Measurements from ENCODE around the gene RSPH1. TPM values are rescaled to one million over a fixed set of nuclear protein-coding genes. Genes with fewer than 3 reads are reported as not detected.
A peak's percentile ranks its signal among the peaks of the same experiment; 100 is the strongest.

Gene RSPH1
- total and polyA plus RNA-seq, 2 of the 4 experiments (the other 2 are of a cell fraction), result not detected

- TF ChIP-seq, protein P1, sequence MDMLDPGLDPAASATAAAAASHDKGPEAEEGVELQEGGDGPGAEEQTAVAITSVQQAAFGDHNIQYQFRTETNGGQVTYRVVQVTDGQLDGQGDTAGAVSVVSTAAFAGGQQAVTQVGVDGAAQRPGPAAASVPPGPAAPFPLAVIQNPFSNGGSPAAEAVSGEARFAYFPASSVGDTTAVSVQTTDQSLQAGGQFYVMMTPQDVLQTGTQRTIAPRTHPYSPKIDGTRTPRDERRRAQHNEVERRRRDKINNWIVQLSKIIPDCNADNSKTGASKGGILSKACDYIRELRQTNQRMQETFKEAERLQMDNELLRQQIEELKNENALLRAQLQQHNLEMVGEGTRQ (IDR thresholded peaks at IDR 0.05; ENCODE audit: low read depth, low read length), result no peak
These were observed 57.5 kb downstream of the RSPH1 start (continued) for GRCh38 chr21:42438316-42439205.

DNA sequence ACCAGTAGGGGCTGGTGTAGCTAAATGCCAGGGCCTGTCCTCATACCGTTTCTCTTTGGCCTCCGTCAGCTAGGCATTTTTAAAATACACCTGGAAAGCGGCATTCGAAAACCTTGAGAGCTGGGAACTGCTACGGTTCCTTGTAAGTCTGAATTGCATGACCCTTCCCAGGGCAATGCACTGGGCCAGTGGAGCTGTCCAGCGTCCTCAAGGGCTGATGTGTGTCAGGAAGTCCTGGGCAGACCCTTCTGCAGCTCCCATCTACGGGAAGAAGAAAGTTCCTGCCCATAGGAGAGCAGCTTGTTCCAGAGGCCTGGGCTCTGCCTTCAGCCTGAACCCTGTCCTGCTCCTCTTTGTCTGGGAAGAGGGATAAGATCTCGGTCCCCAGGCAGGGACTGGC lies 58.2 kb downstream of the RSPH1 start:
- H2AK5ac ChIP-seq (ENCODE audit: low read depth, low read length), result no peak overlapping the region
- no peaks in the 10 kb centered on the region for H3K9me1 ChIP-seq (ENCODE audit: insufficient read depth, low read length)
- H2AFZ ChIP-seq (replicated peaks; ENCODE audit: low read length, poor library complexity), result no peak overlapping the region
- no peak overlapping the region for H2BK15ac ChIP-seq (ENCODE audit: low read depth, low read length)
- H4K20me1 ChIP-seq (ENCODE audit: insufficient read depth, low read length), result no peaks in the 10 kb centered on the region
- H3K4me1 ChIP-seq (ENCODE audit: control insufficient read depth, insufficient read depth, low read length), result no peaks in the 10 kb centered on the region
- in situ Hi-C loops (cut with MboI; ENCODE audit: low sequenced_read_pairs) (no loop called here), intact Hi-C loops (cut with micrococcal nuclease) (no loop called here), dilution Hi-C loops (cut with HindIII; ENCODE audit: low sequenced_read_pairs, unreplicated experiment) (no loop called here)
- H2AK9ac ChIP-seq (replicated peaks; ENCODE audit: low read depth, low read length, poor library complexity), result no peak overlapping the region
- no peak overlapping the region for H3K4me2 ChIP-seq (ENCODE audit: low read depth, low read length)
- ATAC-seq (ENCODE audit: low read depth) (peak; percentile 37; the same call in 1 of the 2 replicates), DNase-seq (peak; percentile 2)
- H4K5ac ChIP-seq (ENCODE audit: low read depth, low read length), result no peak overlapping the region
- no peak overlapping the region for H3K9ac ChIP-seq (ENCODE audit: low read depth, low read length)
- H4K91ac ChIP-seq (ENCODE audit: insufficient read depth, low read depth, low read length), result no peak overlapping the region
- H3K4me3 ChIP-seq (ENCODE audit: insufficient read depth, low read depth, low read length), result no peak overlapping the region
- no TSS peak for BruUV-seq (replicated peaks)
- no peak overlapping the region for H3K18ac ChIP-seq (ENCODE audit: low read depth, low read length)
- H2BK120ac ChIP-seq (ENCODE audit: low read depth, low read length), result no peak overlapping the region
- no peak overlapping the region for H3K4ac ChIP-seq (ENCODE audit: low read depth, low read length)
- H4K8ac ChIP-seq (ENCODE audit: low read depth in 2 of 2, low read length in 2 of 2), result no peak overlapping the region
- H3K27me3 ChIP-seq (ENCODE audit: control insufficient read depth, insufficient read depth, low read length), result no peaks in the 10 kb centered on the region; the same call in 1 of the 2 replicates
- no peaks in the 10 kb centered on the region; the same call in 1 of the 2 replicates for H3K9me3 ChIP-seq (ENCODE audit: control insufficient read depth, insufficient read depth, low read length)
- H2BK20ac ChIP-seq (ENCODE audit: low read depth, low read length), result no peak overlapping the region
- H3K27ac ChIP-seq (ENCODE audit: insufficient read depth, low read length), result no peak overlapping the region
- H3K79me1 ChIP-seq (ENCODE audit: low read depth in 1 of 2, low read length in 2 of 2), result no peaks in the 10 kb centered on the region
- H2BK5ac ChIP-seq (ENCODE audit: low read depth, low read length, poor library complexity, severe bottlenecking), result no peak overlapping the region
- no peak overlapping the region for H3K56ac ChIP-seq (ENCODE audit: extremely low read depth, insufficient read depth, low read length)
- H3K36me3 ChIP-seq (ENCODE audit: control insufficient read depth, insufficient read depth, low read length), result no peaks in the 10 kb centered on the region
- ChIA-PET POLR2A (ENCODE audit: unreplicated experiment) (no interaction called here), CTCF (no interaction called here)
- H3K23ac ChIP-seq (ENCODE audit: low read depth, low read length), result no peak overlapping the region
- 20% methylated on average over 2 of the region's 8 CpGs; no CpG with 5 or more reads in 1 of the 2 experiments for WGBS, 2 experiments (ENCODE audit: extremely low coverage in 2 of 2, insufficient read length in 1 of 2)
- H3K14ac ChIP-seq (replicated peaks; ENCODE audit: low read depth, low read length), result no peak overlapping the region
- TF ChIP-seq RFX5 (IDR thresholded peaks at IDR 0.05; ENCODE audit: low read depth, low read length), result no peak
- TF ChIP-seq, protein P1 (IDR thresholded peaks at IDR 0.05; ENCODE audit: low read depth, low read length), result no peak
- TF ChIP-seq FOS (IDR thresholded peaks at IDR 0.05; ENCODE audit: low read depth, low read length), result no peak
- TF ChIP-seq CTCF (conservative IDR thresholded peaks at IDR 0.05; ENCODE audit: low read depth, low read length), result no peak
- no peak for TF ChIP-seq NFE2L2 (IDR thresholded peaks at IDR 0.05; ENCODE audit: low read depth, low read length)
- TF ChIP-seq BHLHE40 (IDR thresholded peaks at IDR 0.05; ENCODE audit: low read depth, low read length), result no peak
- TF ChIP-seq CHD1 (IDR thresholded peaks at IDR 0.05; ENCODE audit: low read depth, low read length), result no peak
- no peak for TF ChIP-seq POLR2A (IDR thresholded peaks at IDR 0.05; ENCODE audit: low read depth, low read length)
- no peak for TF ChIP-seq MAZ (IDR thresholded peaks at IDR 0.05; ENCODE audit: borderline replicate concordance, low read depth, low read length)
- TF ChIP-seq ELK1 (IDR thresholded peaks at IDR 0.05; ENCODE audit: borderline replicate concordance, low read depth, low read length), result no peak

All from IMR-90 (cell line).